NT2/D1 (cell line): Measurements from ENCODE around the gene TLR4.

ENCODE experiments used
- SUZ12 ChIP-seq: IDR thresholded peaks from 2 replicates; pipeline ENCODE4 v1.6.1; 2011; ENCODE audit not compliant: insufficient read length, insufficient read depth; ENCODE audit errors: extremely low read depth
- YY1 ChIP-seq: IDR thresholded peaks from 2 replicates; pipeline ENCODE4 v1.6.1; 2011; ENCODE audit not compliant: insufficient read length, insufficient read depth
- ZNF274 ChIP-seq: IDR thresholded peaks from 2 replicates; pipeline ENCODE4 v1.6.1; 2011; ENCODE audit warnings: mild to moderate bottlenecking, low read depth, low read length

DNA sequence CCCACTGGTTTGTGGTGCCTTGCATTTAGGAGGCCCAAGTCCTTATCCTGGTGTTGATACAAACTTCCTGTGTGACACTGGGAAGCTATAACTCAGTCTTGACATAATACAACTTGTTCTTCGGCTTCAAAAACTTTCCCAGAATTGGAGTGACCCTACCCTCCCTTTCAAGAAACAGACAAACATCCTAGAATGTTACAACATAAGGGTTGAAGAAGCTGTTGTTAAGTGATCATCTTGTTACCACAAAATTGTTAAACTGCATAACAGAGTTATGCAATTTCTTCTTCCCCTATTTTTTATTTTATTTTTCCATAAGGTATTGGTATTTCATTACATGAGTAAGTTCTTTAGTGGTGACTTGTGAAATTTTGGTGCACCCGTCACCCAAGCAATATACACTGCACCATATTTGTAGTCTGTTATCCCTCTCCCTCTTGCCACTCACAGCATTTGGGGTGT is 21.3 kb downstream of the TLR4 start:
- TF ChIP-seq ZNF274 (no peak), YY1 (no peak), SUZ12 (no peak)
